Ishikawa (cell line): ENCODE results near the gene PIM2.

ENCODE experiments used
- CEBPB ChIP-seq: IDR thresholded peaks from 2 replicates; pipeline ENCODE4 v1.6.1; 2012
- CREB1 ChIP-seq: IDR thresholded peaks from 2 replicates; pipeline ENCODE4 v1.6.1; 2012; ENCODE audit warnings: low read depth
- EGR1 ChIP-seq: IDR thresholded peaks from 2 replicates; pipeline ENCODE4 v1.6.1; 2012
- EP300 ChIP-seq: IDR thresholded peaks from 2 replicates; pipeline ENCODE4 v1.6.1; 2012; ENCODE audit warnings: borderline replicate concordance
- FOXM1 ChIP-seq: IDR thresholded peaks from 2 replicates; pipeline ENCODE4 v1.6.1; 2012; ENCODE audit warnings: low read depth, borderline replicate concordance
- MAX ChIP-seq: IDR thresholded peaks from 2 replicates; pipeline ENCODE4 v1.6.1; 2012
- NFIC ChIP-seq: IDR thresholded peaks from 2 replicates; pipeline ENCODE4 v1.6.1; 2012
- RAD21 ChIP-seq: IDR thresholded peaks from 2 replicates; pipeline ENCODE4 v1.6.1; 2012; ENCODE audit warnings: low read depth
- REST ChIP-seq: IDR thresholded peaks from 2 replicates; pipeline ENCODE4 v1.6.1; 2012; ENCODE audit warnings: low read depth, mild to moderate bottlenecking
- TAF1 ChIP-seq: IDR thresholded peaks from 2 replicates; pipeline ENCODE4 v1.6.1; 2012; ENCODE audit warnings: low read depth, mild to moderate bottlenecking
- USF1 ChIP-seq: IDR thresholded peaks from 2 replicates; pipeline ENCODE4 v1.6.1; 2012
- YY1 ChIP-seq: IDR thresholded peaks from 2 replicates; pipeline ENCODE4 v1.6.1; 2012; ENCODE audit warnings: low read depth

- TF ChIP-seq RAD21 (no peak), EGR1 (no peak), CREB1 (no peak), USF1 (no peak), REST (no peak), NFIC (no peak), FOXM1 (no peak), MAX (0 out of 2 replicates have a peak, but pooled peaks have one; percentile 18), CEBPB (no peak), YY1 (no peak), EP300 (peak; percentile 26; the same call in 1 of the 2 replicates), TAF1 (peak; percentile 16; the same call in 1 of the 2 replicates)
These were observed 21.6 kb downstream of the PIM2 start for GRCh38 chrX:48897157-48897624.
